ENCODE data around the gene ADISSP.

The ADISSP gene

DNA sequence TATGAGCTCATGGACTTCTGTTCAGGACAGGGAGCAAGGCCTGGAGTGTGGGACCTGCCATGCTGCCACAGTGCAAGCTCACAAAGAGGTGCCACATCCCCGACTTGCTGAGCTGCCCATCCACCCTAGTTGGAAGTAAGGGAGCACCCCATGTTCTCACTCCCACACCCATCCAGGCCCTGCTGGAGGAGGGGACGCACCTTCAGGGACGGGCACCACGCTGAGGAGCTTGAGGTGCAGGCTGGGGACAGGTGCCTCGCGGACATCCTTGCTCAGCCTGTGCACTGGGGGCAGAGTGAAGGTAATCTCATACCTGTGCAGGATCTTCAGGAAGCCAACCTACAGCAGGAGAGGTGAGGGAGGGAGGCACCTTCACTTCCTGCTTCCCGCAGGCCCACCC, 12.3 kb downstream of the ADISSP start:
- no peak for DNase-seq (ENCODE audit: low read depth in 2 of 2)

DNA sequence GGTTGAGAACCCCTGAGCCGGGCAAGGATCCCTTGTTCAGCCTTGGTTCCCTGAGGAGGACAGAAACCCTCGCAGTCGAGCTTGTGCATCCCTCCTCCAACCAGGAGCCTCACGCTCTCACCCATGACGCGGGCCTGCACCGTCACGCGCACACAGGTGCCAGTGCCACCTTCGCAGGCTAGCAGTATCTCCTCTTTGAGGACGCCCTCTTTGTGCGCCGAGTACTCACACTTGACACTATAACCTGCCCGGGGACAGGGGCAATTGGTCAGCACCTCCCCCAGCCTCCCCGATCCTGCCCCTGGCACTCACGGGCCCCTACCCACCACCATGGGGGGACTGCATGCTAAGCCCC, 13.3 kb downstream of the ADISSP start:
- no peak for DNase-seq (ENCODE audit: low read depth in 2 of 2)

DNA sequence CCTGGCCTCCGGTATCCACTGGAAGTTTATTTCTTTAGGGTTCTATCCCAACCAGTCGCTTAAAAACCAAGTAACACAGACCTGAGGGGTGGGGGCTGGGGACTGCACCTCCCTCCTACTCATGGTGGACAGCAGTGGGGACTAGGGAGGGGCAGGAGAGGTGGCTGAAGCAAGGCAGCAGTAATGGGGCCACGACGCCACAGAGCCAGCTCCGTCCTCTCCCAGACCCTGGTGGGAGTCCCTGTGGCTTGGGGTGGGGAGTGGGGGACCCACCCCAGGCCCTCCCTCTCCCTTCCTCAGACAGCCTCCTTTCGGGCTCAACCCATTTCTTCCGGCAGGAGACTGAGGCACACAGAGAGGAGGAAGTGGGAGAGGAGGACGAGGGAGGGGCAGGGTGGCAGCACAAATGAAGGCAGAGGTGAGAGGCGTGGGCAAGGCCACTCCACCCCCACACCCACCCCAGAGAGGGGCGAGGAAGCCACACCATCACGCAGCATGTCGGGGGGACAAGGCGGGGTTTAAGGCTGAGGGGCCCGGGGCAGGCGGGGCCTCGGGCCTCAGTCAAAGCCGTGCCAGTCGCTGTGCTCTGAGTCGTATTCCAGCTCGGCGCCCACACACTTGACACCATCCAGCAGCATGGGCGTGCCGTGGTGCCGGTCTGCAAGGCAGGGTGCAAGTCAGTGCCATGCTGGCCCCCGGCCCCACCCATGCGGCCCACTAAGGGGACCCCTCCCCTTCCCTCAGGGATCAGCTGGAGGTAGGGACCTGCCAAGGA, 13.9 kb downstream of the ADISSP start:
- no peak for DNase-seq (ENCODE audit: low read depth in 2 of 2)

DNA sequence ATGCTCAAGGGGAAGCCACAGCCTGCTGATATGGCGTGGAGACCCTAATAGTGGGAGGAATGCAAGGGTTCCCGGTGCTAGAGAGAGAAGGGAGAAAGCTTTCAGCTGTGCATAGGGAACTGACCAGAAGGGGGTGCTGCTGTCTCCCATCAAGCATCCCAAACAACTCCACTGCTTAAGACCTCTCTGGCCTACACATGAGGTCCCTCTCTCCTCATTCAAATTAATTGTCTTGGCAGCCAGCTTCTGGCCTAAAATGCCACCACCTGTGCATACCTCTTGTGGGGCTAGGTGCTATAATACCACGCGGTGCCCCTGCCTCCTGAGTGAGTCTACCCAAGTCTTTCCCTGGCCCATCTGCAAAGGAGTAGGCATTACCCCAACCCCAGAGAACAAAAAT, 14.5 kb downstream of the ADISSP start:
- DNase-seq (ENCODE audit: low read depth in 2 of 2), result peak in 1 of 2 experiments; percentile 49

DNA sequence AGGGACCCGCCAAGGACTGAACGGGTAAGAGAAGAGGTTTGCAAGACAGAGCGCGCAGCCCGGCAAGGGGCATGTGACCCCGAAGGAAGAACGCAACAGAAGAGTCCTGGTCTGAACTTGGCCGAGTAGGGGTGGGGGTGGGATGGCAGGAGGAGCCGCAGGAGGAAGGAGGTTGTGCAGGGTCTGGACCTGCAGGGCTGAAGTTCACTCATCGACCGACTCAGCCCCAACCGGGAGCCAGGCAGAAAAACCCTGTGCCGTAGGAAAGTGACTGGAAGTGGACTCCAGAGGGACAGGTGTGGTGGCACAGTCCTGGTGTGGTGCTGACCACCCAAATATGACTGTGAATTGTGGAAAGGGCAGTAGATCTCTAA, 15.2 kb downstream of the ADISSP start:
- DNase-seq (ENCODE audit: low read depth in 2 of 2), result no peak

DNA sequence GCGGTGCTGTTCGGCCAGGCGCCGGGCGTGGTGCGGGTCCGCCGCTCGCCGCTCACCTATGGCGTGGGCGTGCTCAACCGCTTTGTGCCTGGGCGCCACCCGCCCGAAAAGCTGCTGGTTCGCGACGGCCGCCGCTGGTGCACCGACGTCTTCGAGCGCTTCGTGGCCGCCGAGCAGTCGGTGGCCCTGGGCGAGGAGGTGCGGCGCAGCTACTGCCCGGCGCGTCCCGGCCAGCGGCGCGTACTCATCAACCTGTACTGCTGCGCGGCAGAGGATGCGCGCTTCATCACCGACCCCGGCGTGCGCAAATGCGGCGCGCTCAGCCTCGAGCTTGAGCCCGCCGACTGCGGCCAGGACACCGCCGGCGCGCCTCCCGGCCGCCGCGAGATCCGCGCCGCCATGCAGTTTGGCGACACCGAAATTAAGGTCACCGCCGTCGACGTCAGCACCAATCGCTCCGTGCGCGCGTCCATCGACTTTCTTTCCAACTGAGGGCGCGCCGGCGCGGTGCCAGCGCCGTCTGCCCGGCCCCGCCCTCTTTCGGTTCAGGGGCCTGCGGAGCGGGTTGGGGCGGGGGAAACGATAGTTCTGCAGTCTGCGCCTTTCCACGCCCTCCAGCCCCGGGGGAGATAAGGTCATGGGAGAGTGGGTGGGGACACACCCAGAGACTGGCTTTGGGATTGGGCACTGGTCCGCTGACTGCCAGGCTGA, 15.7 kb downstream of the ADISSP start:
- peak in 1 of 2 experiments; percentile 40 for DNase-seq (ENCODE audit: low read depth in 2 of 2)

DNA sequence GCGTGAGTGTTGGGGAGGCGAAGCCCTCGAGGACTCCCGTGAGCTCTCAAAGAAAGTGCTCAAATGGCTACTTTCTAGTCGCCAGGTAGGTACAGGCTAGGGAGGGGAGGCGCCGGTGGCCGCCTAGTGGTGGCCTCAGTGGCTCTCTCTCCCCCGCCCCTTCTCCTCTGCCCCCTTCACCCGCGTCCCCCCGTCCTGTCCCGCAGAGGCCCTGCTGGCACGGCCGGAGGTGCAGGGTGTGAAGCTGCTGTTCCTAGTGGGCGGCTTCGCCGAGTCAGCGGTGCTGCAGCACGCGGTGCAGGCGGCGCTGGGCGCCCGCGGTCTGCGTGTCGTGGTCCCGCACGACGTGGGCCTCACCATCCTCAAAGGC, 16.3 kb downstream of the ADISSP start:
- DNase-seq (ENCODE audit: low read depth in 2 of 2), result no peak

DNA sequence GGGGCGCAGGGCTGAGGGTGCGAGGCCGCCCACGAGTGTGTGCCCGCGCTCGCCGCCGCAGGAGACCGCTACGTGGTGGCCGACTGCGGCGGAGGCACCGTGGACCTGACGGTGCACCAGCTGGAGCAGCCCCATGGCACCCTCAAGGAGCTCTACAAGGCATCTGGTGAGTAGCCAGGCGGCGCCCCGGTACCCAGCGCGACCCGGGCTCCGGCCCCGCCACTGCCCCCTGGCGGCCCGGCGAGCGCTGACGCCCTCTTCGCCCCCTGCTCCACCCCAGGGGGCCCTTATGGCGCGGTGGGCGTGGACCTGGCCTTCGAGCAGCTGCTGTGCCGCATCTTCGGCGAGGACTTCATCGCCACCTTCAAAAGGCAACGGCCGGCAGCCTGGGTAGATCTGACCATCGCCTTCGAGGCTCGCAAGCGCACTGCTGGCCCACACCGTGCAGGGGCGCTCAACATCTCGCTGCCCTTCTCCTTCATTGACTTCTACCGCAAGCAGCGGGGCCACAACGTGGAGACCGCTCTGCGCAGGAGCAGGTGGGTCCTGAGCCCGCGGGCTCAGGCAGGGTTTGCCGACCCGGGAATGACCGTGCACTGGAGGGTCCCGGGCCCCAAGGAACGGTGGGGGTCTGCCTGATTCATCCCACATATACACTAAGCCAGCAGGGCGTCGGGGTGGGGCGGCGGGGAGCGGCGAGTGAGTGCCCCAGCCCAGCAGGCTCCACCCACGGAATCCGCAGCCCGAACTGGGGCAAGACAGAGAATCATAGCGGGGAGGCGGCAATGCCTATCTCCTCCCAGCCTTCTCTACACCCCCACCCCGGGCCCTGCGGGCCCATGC, 17.6 kb downstream of the ADISSP start:
- DNase-seq (ENCODE audit: low read depth in 2 of 2), result peak in 1 of 2 experiments; percentile 23

DNA sequence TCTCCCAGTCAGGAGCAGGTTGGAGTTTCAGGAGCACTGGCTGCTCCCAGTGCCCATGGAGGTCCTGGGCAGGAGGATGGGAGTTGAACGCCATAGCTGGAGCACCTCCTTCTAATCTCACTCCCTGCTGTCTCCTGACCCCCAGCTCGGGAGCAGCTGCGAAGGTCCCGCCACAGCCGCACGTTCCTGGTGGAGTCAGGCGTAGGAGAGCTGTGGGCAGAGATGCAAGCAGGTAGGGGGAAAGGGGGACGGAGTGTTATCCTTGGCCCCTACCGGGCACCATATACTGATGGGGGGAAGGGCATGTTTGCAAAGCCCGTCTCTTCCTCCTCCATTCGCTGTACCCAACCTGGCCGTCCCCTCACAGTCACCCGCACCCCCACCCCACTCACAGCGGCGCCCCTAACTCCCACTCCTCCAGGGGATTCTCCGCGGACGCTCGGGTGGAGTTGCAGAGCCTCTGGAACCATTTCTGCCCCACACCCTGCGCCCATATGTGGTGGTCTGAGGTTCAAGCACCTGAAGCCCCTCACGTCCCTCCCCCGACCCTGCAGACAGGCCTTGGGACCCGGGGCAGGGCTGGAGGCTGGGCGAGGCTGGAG, 18.4 kb downstream of the ADISSP start:
- no peak for DNase-seq (ENCODE audit: low read depth in 2 of 2)

DNA sequence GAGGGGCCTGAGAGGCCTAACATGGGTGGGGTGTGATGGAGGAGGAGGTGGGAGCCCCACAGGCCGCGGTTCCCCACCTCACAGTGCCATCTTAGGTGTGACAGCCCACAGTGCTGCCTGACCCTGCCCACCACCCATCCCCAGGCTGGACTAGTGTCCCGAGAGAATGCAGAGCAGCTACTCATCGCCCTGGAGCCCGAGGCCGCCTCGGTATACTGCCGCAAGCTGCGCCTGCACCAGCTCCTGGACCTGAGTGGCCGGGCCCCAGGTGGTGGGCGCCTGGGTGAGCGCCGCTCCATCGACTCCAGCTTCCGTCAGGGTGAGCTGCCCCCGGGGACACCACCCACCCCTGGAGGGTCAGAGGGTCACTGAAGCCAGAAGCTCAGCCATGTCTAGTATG, 19.5 kb downstream of the ADISSP start:
- no peak for DNase-seq (ENCODE audit: low read depth in 2 of 2)

DNA sequence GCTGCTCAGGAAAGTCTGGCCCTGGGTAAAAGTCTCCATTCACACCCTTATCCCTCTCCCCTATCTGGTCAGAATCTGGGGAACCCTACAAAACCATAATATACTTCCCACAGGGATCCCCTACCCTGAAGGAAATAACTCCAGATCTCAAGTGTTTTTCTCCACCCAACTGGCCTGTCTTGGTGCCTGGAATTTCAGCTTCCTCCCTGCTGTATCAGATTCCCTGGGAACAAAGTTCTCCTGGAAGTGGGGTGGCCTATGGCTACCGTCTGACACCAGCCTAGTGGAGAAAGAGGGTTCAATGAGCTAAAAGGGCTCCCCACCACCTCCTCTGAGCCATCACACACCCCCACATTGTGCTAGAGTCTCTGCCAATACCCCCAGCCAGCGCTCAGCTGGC, 20.1 kb downstream of the ADISSP start:
- DNase-seq (ENCODE audit: low read depth in 2 of 2), result no peak

DNA sequence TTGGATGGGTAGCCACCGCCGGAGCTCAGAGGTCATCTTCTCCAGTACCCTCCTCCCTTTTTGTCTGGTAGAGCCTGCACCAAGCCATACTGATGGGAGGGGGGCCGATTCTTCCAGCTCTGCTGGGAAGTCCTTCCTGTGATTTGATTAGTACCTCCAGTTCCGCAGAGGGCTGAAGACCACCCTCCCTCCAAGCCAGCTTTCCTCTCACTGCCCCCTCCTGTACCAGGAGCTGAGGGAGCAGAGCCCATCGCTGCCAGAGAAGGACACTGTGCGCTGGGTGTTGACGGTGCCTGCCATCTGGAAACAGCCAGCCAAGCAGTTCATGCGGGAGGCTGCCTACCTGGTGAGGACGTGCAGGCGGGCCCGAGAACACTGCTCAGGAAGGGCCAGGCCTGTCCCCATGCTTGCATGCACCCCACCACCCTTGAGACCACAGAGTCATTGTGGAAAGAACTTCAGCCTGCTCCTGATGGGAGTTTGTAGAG, 21.8 kb downstream of the ADISSP start:
- DNase-seq (ENCODE audit: low read depth in 2 of 2), result no peak

DNA sequence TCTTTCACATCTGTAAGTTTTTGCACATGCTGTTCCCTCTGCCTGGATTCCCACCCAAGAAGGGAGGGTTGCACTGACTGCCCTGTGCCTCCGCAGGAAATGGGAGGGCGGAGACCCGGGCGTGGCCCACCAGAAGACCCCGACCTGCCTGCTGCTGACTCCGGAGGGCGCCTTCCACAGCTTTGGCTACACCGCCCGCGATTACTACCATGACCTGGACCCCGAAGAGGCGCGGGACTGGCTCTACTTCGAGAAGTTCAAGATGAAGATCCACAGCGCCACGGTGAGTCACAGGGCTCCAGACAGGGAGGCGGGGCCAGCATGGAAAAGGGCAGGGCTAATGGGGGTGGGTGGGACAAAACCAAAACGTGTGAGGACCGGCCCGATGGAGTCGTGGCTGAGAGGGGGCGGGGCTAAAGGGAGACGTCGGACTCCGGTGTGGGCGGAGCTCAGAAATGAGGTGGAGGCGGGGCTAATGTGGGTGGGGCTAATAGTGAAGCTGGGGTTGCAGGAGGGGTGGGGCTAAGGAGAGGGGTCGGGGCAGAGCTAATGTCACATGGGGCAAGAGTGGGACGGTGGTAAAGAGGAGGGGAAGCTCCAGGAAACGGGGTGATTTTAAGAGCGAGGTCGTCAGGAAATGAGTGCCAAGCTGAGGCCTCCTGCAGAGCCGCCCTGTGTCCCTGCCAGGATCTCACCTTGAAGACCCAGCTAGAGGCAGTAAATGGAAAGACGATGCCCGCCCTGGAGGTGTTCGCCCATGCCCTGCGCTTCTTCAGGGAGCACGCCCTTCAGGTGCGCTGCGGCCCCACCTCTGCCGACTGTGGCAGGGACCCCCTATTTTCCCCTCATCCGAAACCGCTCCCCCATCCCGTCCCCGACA, 22.5 kb downstream of the ADISSP start:
- peak; percentile 58 to 64 for DNase-seq (ENCODE audit: low read depth in 2 of 2)

DNA sequence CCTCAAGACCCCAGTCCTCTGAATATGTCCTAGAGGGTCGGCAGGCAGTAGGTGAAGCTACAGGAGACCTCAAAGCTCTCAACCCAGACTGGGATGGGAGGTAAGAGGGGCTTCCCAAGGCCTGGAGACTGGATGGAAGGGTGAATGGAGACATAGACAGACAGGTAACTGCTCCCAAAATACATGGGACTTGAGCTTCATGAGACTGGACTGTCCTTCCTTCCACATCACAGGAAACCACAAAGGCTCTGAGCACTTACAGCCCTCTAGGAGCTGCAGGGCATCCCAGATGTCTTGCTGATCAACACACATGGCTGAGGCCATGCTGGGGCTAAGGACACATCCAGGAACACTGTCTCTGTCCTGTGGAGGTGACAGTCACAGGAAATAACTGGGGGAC, 23.5 kb downstream of the ADISSP start:
- no peak for DNase-seq (ENCODE audit: low read depth in 2 of 2)

DNA sequence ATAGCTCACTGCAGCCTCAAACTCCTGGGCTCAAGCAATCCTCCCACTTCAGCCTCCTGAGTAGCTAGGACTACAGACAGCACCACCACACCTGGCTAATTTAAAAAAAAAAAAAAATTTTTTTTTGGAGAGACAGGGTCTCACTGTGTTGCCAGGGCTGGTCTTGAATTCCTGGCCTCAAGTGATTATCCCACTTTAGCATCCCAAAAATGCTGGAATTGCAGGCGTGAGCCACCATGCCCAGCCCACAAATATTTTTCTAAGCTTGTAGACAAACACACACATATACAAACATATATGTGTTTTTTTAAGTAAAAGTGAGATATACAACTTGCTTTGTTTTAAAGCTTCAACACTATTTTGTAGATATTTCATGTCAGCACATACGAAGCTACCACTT, 24.3 kb downstream of the ADISSP start:
- DNase-seq (ENCODE audit: low read depth in 2 of 2), result no peak

DNA sequence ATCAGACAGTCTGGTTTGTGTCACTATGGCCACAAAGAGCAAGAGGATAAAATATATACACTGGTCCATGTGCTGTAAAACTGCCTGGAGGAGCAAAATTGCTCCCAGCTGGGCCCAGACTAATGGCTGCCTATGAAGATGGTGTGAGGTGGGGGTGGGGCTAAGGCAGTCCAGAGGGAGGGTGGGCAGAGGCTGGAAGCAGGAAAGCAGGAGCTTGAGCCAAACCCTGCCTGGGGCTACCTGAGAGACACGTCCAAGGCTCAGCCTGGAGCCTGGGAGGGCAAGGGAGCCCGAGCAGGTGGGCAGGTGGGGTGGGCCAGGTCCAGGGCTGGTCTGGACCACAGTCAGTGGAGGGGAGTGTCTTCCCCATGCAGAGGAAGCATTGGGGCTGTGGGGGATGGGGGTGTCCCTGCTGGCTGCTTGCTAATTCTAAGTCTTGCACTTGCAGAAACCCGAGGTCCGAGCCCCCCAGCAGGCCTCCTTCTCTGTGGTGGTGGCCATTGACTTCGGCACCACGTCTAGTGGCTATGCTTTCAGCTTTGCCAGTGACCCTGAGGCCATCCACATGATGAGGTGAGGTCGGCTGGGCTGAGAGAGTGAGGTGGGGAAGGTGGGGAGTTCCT, 25.6 kb downstream of the ADISSP start:
- no peak for DNase-seq (ENCODE audit: low read depth in 2 of 2)

DNA sequence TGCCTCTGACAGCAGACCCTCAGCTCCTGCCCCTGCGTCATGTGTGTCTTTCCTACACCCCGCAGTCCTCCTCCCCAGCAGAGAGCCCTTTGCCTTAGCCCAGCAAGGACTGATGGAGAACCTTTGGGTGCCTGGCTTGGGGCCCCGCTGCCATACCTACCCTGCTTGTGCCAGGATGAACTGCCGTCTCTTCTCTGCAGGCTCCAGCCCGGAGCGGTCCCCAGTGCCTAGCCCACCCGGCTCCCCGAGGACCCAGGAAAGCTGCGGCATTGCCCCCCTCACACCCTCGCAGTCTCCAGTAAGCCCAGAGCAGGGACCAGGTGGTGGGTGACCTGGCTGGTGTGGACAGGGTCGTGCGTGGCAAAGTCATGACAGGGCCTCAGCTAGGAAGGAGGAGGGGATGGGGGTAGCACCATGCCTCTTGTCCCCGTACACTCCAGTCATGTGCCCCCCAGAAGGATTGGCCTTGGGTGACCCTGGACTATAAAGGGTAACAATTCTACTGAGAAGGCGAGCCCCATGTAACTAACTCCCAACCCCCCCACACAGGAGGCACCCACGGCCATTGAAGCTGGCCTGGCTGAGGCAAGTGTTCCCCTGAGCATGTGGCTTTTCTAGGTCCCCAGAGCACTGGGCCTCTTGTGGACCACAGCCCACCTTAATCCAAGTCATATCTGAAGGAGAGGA, 26.8 kb downstream of the ADISSP start:
- DNase-seq (ENCODE audit: low read depth in 2 of 2), result no peak

DNA sequence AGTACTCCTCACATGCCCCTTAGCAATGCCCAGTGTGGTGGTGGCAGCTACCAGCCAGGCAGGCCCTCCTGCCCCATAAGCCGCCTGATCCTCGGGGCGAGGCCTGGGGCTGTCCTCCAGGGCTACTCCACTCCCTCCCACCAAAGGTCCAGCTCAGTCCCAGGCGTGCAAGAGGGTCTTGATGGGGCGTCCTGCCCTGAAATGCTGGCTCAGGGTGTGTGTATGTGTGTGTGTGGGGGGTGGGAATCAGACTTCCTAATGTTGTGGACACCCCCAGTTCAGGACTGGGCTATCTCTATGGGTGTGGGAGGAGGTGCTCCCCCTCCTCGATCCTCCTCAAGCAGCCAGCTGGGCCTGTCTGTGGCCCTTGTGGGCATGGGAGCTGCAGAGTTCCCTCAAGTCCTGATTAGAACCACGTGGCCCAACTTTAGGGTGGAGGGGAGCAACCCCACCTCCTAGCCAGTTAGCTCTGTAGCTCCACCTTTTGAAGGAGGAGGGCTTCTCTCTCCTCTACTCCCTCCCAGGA, 27.6 kb downstream of the ADISSP start:
- DNase-seq (ENCODE audit: low read depth in 2 of 2), result no peak

DNA sequence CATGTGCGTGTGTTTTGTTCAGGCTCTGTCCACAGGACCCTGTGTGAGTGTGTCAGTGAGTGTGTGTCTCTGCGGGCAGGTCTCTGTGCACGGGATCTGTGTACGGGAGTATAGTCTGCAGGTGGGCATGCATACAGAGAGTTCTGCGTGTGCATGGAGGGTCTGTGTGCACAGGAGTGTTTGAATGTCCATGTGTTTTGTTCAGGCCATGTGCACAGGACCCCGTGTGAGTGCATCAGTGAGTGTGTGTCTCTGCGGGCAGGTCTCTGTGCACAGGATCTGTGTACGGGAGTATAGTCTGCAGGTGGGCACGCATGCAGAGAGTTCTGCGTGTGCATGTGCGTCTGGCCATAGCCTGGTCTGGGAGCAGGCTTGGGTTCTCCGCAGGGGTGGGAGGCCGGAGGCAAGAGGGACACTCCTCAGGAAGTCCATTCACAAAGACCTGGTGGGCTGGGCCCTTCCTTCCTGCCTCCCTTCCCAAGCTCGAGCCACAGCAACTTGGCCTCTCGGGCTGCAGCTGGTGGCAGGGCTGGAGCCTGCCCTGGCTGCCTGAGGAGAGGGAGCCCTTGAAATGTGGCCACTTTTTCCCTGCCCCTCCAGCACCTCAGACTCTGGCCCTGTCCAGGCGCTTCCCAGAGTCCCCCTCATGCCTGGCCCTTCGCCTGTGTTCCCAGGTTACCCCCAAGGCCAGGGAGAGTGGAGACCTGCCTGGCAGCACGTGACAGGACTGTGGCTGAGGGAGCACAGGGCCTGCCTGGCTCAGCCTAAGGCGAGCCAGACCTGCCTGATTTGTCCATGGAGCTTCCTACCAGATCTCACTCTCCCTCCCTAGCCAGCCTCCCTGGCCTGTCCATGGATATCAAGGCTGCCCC, 28.3 kb downstream of the ADISSP start:
- DNase-seq (ENCODE audit: low read depth in 2 of 2), result no peak

Measured in stimulated activated CD4-positive, alpha-beta T cell treated with anti-CD3 and anti-CD28 coated beads, Interleukin-12 subunit alpha, Interleukin-12 subunit beta, amount 100 ng/mL, for 24 hours (primary cell).